GM12872 (cell line): ENCODE measurements around the gene GTF2I.

Experiments
- TF ChIP-seq, protein P1 (sequence below): IDR thresholded peaks from 3 replicates; pipeline ENCODE4 v1.5.1; 2011; ENCODE audit warnings: low read depth, mild to moderate bottlenecking, low read length, moderate library complexity; ENCODE audit not compliant: insufficient read depth

GTF2I gene

GRCh38 chr7:74690474-74690873, 33.0 kb downstream of the GTF2I start:
- TF ChIP-seq, protein P1, sequence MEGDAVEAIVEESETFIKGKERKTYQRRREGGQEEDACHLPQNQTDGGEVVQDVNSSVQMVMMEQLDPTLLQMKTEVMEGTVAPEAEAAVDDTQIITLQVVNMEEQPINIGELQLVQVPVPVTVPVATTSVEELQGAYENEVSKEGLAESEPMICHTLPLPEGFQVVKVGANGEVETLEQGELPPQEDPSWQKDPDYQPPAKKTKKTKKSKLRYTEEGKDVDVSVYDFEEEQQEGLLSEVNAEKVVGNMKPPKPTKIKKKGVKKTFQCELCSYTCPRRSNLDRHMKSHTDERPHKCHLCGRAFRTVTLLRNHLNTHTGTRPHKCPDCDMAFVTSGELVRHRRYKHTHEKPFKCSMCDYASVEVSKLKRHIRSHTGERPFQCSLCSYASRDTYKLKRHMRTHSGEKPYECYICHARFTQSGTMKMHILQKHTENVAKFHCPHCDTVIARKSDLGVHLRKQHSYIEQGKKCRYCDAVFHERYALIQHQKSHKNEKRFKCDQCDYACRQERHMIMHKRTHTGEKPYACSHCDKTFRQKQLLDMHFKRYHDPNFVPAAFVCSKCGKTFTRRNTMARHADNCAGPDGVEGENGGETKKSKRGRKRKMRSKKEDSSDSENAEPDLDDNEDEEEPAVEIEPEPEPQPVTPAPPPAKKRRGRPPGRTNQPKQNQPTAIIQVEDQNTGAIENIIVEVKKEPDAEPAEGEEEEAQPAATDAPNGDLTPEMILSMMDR, result no peak

DNA sequence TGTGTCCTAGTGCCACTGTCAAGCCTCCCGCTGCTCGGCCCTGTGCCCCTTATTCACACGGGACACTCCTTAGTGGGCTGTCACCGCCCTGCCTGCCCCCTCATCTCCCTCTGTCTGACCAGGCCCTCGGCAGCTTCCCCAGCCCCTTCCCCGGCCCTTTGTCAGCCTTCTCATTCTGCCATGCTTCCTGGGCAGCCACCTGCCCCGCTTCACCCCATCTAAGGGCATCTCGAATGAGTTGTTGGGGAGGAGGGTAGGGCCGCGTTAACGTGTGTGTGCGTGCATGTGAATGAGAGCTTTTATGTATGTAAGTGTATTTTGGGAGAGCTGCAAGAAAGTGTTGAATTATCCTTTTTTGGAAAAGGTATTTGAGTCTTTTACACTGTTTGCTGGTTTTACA, 49.7 kb downstream of the GTF2I start:
- TF ChIP-seq, protein P1, result no peak

DNA sequence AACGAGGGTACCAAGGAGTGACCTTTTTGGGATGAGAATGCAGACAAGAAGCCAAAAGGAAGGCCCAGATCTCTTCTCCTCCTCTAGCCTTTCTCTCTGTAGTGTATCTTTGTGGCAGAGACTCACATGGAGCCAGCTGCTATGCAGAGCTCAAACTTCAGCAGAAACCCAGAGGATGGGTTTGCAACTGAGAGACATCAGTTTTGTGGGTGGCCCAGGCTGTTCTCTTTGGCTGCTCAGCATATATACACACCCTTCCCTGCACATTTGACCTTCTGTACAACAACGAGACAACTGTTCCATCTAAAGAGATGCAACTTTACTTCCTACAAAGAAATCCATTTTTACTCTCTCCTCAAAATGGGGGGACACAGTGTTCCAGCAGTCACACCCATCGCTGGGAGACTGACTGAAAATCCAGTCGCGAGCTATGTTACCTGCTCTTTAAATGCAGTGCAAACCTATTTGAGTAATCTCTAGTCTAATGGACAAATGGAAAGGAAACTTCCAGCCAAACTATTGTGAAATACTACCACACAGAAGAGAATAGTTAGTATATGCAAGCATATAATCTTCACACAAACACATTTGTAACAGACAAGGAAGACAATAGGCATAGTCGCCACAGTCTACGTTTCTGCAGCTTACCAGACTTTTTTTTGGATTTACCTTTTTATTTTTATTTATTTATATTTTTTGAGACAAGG, 51.2 kb downstream of the GTF2I start:
- TF ChIP-seq, protein P1, result no peak

GRCh38 chr7:74709880-74710671, 52.6 kb downstream of the GTF2I start:
- TF ChIP-seq, protein P1, result no peak

- TF ChIP-seq, protein P1, result no peak
Observed at GRCh38 chr7:74713567-74713966, 56.0 kb downstream of the GTF2I start.

GRCh38 chr7:74717889-74718288, 60.4 kb downstream of the GTF2I start:
- TF ChIP-seq, protein P1, result no peak

DNA sequence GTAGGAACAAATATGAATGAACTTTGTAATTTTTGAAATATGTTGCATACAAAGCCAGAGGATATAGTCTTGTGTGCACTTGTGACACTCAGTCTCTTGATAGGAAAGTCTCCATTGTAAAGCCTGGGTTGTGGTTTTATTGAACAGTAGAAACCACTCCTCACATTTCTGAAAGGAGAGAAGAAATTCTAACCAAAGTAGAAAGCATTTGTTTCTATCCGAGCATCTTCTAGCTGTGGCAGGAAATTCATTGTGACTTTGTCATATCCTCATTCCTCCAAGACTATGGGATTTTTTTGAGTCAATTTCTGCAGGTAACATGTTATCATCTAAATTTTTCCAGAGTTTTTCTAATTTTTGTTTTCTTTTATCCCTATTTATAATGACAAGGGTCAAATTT, 60.8 kb downstream of the GTF2I start:
- TF ChIP-seq, protein P1, result no peak
